ENCODE measurements around the gene CTNNA3. TPM values are rescaled to one million over a fixed set of nuclear protein-coding genes. Genes with fewer than 3 reads are reported as not detected.
A peak's percentile ranks its signal among the peaks of the same experiment; 100 is the strongest.

CTNNA3 gene
- total RNA-seq, 1 experiment from 2014 or later: 0.85 TPM

DNA sequence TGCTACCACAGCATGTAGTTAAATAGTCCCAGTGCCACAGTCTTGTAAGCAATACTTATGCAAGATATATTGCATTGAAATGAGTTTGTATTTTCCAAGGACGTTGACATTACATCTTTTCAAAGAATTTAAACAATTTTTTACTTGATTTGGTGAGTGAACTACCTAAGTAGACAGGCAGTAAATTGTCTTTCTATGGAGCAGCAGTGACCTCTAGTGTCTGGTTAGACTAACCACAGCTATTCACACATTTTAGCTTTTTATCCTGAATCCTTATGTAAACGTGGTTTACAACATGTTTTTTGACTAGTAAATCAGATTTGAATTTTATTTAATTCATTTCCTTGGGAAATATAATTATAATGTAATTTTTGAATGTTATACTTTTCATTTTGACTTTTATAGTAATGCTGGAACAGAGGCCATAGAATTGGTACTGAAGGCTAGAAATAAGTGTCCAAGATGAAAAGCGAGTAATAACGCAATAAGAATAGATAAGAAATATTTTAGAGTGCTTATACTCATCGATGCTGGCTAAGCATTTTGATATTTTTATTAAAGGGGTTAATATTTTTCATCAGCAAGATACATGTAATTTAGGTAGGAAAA, 764.6 kb downstream of the CTNNA3 start:
- Histone ChIP-seq H3K4me3 (ENCODE audit: low read depth in 2 of 2, low read length in 2 of 2) (no peak overlapping the region), H3K27me3 (ENCODE audit: control insufficient read depth, insufficient read depth, low read length) (peaks cover 37% of the 10 kb centered on the region), H3K4me1 (ENCODE audit: control insufficient read depth, insufficient read depth, low read length) (peaks cover 2% of the 10 kb centered on the region; the same call in 1 of the 2 replicates), H3K27ac (ENCODE audit: low read length) (no peak overlapping the region), H3K36me3 (ENCODE audit: control insufficient read depth, insufficient read depth, low read length) (no peaks in the 10 kb centered on the region), H3K9me3 (ENCODE audit: control insufficient read depth, insufficient read depth, low read depth, low read length) (no peaks in the 10 kb centered on the region)
- ATAC-seq (peak; percentile 82), DNase-seq (ENCODE audit: low read depth, low spot score) (peak; percentile 30)
- intact Hi-C loops (cut with micrococcal nuclease; ENCODE audit: unreplicated experiment) (loop anchor here (5.0 kb wide), 1 partner anchor 591 kb away; no protein-coding TSS in a partner anchor), in situ Hi-C loops (cut with HindIII; ENCODE audit: low pct_unique_long_range_greater_than_20kb, low sequenced_read_pairs) (no loop called here)
- CTCF ChIA-PET: interaction anchor here (2.1 kb wide), 1 partner anchor 590 kb away, joined by 9 read pairs; no protein-coding TSS in a partner anchor
- BruUV-seq (replicated peaks): no TSS peak
- POLR2A ChIA-PET: no interaction called here
- TF ChIP-seq SIN3A (IDR thresholded peaks at IDR 0.05; ENCODE audit: borderline replicate concordance, insufficient read depth, low read depth, low read length): no peak
- TF ChIP-seq, protein P1, sequence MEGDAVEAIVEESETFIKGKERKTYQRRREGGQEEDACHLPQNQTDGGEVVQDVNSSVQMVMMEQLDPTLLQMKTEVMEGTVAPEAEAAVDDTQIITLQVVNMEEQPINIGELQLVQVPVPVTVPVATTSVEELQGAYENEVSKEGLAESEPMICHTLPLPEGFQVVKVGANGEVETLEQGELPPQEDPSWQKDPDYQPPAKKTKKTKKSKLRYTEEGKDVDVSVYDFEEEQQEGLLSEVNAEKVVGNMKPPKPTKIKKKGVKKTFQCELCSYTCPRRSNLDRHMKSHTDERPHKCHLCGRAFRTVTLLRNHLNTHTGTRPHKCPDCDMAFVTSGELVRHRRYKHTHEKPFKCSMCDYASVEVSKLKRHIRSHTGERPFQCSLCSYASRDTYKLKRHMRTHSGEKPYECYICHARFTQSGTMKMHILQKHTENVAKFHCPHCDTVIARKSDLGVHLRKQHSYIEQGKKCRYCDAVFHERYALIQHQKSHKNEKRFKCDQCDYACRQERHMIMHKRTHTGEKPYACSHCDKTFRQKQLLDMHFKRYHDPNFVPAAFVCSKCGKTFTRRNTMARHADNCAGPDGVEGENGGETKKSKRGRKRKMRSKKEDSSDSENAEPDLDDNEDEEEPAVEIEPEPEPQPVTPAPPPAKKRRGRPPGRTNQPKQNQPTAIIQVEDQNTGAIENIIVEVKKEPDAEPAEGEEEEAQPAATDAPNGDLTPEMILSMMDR (IDR thresholded peaks at IDR 0.05): peak; percentile 78; the same call in 1 of the 2 replicates
- TF ChIP-seq, protein P2, sequence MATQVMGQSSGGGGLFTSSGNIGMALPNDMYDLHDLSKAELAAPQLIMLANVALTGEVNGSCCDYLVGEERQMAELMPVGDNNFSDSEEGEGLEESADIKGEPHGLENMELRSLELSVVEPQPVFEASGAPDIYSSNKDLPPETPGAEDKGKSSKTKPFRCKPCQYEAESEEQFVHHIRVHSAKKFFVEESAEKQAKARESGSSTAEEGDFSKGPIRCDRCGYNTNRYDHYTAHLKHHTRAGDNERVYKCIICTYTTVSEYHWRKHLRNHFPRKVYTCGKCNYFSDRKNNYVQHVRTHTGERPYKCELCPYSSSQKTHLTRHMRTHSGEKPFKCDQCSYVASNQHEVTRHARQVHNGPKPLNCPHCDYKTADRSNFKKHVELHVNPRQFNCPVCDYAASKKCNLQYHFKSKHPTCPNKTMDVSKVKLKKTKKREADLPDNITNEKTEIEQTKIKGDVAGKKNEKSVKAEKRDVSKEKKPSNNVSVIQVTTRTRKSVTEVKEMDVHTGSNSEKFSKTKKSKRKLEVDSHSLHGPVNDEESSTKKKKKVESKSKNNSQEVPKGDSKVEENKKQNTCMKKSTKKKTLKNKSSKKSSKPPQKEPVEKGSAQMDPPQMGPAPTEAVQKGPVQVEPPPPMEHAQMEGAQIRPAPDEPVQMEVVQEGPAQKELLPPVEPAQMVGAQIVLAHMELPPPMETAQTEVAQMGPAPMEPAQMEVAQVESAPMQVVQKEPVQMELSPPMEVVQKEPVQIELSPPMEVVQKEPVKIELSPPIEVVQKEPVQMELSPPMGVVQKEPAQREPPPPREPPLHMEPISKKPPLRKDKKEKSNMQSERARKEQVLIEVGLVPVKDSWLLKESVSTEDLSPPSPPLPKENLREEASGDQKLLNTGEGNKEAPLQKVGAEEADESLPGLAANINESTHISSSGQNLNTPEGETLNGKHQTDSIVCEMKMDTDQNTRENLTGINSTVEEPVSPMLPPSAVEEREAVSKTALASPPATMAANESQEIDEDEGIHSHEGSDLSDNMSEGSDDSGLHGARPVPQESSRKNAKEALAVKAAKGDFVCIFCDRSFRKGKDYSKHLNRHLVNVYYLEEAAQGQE (IDR thresholded peaks at IDR 0.05; ENCODE audit: insufficient read depth in 1 of 2, low read depth in 2 of 2, low read length in 1 of 2): no peak
- no peak for TF ChIP-seq POLR2AphosphoS5 (IDR thresholded peaks at IDR 0.05; ENCODE audit: low read depth, low read length)

DNA sequence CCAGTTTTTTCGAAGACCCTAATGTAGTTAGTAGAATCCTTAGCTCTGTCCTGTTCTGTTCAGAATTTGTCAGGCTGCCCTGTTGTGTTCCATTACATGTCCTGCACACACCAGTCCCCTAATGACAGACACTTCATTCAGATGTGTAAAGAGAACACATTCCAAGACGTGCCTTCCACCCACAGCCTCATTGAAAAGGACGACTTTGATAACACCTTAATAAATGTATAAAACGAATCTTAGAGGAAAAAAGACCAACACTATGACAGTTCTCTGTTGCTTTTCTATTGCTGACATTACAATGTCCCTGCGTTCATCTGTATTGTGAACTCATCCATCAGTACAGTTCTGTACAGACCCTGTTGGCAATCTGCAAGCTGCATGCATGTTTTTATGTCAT, 766.6 kb downstream of the CTNNA3 start:
- in situ Hi-C loops (cut with HindIII; ENCODE audit: low pct_unique_long_range_greater_than_20kb, low sequenced_read_pairs): no loop called here
- TF ChIP-seq TCF7L2 (IDR thresholded peaks at IDR 0.05; ENCODE audit: low read depth, low read length): no peak
- no peak for TF ChIP-seq POLR2AphosphoS5 (IDR thresholded peaks at IDR 0.05; ENCODE audit: low read depth, low read length)
- TF ChIP-seq SIN3A (IDR thresholded peaks at IDR 0.05; ENCODE audit: borderline replicate concordance, insufficient read depth, low read depth, low read length): no peak
- TF ChIP-seq, protein P2 (IDR thresholded peaks at IDR 0.05; ENCODE audit: insufficient read depth in 1 of 2, low read depth in 2 of 2, low read length in 1 of 2): no peak
- TF ChIP-seq, protein P1 (IDR thresholded peaks at IDR 0.05): no peak

More for the DNA sequence above, 766.6 kb downstream of the CTNNA3 start:
- ChIA-PET CTCF (no interaction called here), POLR2A (no interaction called here)
- Histone ChIP-seq H3K9me3 (ENCODE audit: control insufficient read depth, insufficient read depth, low read depth, low read length) (no peaks in the 10 kb centered on the region), H3K4me1 (ENCODE audit: control insufficient read depth, insufficient read depth, low read length) (peaks cover 9% of the 10 kb centered on the region), H3K36me3 (ENCODE audit: control insufficient read depth, insufficient read depth, low read length) (no peaks in the 10 kb centered on the region), H3K27me3 (ENCODE audit: control insufficient read depth, insufficient read depth, low read length) (peaks cover 50% of the 10 kb centered on the region), H3K4me3 (ENCODE audit: low read depth in 2 of 2, low read length in 2 of 2) (no peak overlapping the region), H3K27ac (ENCODE audit: low read length) (no peak overlapping the region)
- BruUV-seq (replicated peaks): no TSS peak
- ATAC-seq: no peak
- intact Hi-C loops (cut with micrococcal nuclease; ENCODE audit: unreplicated experiment): no loop called here
- DNase-seq (ENCODE audit: low read depth, low spot score): no peak
